ENCODE data around the gene RPS6KC1.

Gene RPS6KC1

GRCh38 chr1:213247038-213247437, 196.0 kb downstream of the RPS6KC1 start:
- no peak for DNase-seq

GRCh38 chr1:213249395-213249794, 198.4 kb downstream of the RPS6KC1 start:
- no peak for DNase-seq

- DNase-seq, result no peak
Observed at GRCh38 chr1:213250041-213250440, 199.0 kb downstream of the RPS6KC1 start.

GRCh38 chr1:213250446-213250845, 199.4 kb downstream of the RPS6KC1 start:
- no peak for DNase-seq

GRCh38 chr1:213251972-213252371, 200.9 kb downstream of the RPS6KC1 start:
- no peak for DNase-seq

GRCh38 chr1:213256438-213257087, 205.5 kb downstream of the RPS6KC1 start:
- no peak for DNase-seq

GRCh38 chr1:213260311-213261075, 209.5 kb downstream of the RPS6KC1 start:
- no peak for DNase-seq

GRCh38 chr1:213264531-213264930, 213.5 kb downstream of the RPS6KC1 start:
- no peak for DNase-seq

GRCh38 chr1:213266983-213267772, 216.1 kb downstream of the RPS6KC1 start:
- DNase-seq, result no peak

GRCh38 chr1:213268221-213268620, 217.2 kb downstream of the RPS6KC1 start:
- no peak for DNase-seq

GRCh38 chr1:213269829-213270228, 218.8 kb downstream of the RPS6KC1 start:
- DNase-seq, result no peak

- no peak for DNase-seq
Observed at GRCh38 chr1:213273546-213273945, 222.5 kb downstream of the RPS6KC1 start.

GRCh38 chr1:213274140-213274539, 223.1 kb downstream of the RPS6KC1 start:
- DNase-seq, result no peak

- no peak for DNase-seq
Observed at GRCh38 chr1:213275293-213275692, 224.3 kb downstream of the RPS6KC1 start.

- DNase-seq, result no peak
Observed at GRCh38 chr1:213276236-213276635, 225.2 kb downstream of the RPS6KC1 start.

GRCh38 chr1:213277036-213277435, 226.0 kb downstream of the RPS6KC1 start:
- no peak for DNase-seq

- no peak for DNase-seq
Observed at GRCh38 chr1:213279410-213279809, 228.4 kb downstream of the RPS6KC1 start.

GRCh38 chr1:213281640-213282301, 230.7 kb downstream of the RPS6KC1 start:
- DNase-seq, result no peak

- DNase-seq, result no peak
Observed at GRCh38 chr1:213284626-213285025, 233.6 kb downstream of the RPS6KC1 start.

GRCh38 chr1:213286235-213286634, 235.2 kb downstream of the RPS6KC1 start:
- no peak for DNase-seq

- DNase-seq, result no peak
Observed at GRCh38 chr1:213287987-213288386, 236.9 kb downstream of the RPS6KC1 start.

- DNase-seq, result no peak
Observed at GRCh38 chr1:213291526-213291925, 240.5 kb downstream of the RPS6KC1 start.

GRCh38 chr1:213292614-213293013, 241.6 kb downstream of the RPS6KC1 start:
- no peak for DNase-seq

All from 8988T (cell line).